Hepatocyte (in vitro differentiated cells): Measurements from ENCODE around the gene PTCH2. TPM values are rescaled to one million over a fixed set of nuclear protein-coding genes. Genes with fewer than 3 reads are reported as not detected.

Experiments used
- DNase-seq: peaks from one replicate; pipeline ENCODE4 v3.0.0-alpha.2; 2016; ENCODE audit warnings: low spot score
- H2AFZ ChIP-seq: fragments of 200-600 bp; sonication (generic); 2 replicates; pipeline ENCODE4 v1.6.0; 2016; ENCODE audit warnings: antibody characterized with exemption, mild to moderate bottlenecking
- H3K27ac ChIP-seq: fragments of 200-600 bp; sonication (generic); 2 replicates; pipeline ENCODE4 v1.5.1; 2016; ENCODE audit warnings: mild to moderate bottlenecking
- H3K27me3 ChIP-seq: fragments of 200-600 bp; sonication (generic); 2 replicates; pipeline ENCODE4 v1.6.1; 2016
- H3K36me3 ChIP-seq: fragments of 200-600 bp; sonication (generic); replicated peaks from 2 replicates; pipeline ENCODE4 v1.5.1; 2016; ENCODE audit warnings: low read depth; ENCODE audit not compliant: insufficient read depth
- H3K4me1 ChIP-seq: fragments of 200-600 bp; sonication (generic); 2 replicates; pipeline ENCODE4 v1.5.1; 2016; ENCODE audit warnings: mild to moderate bottlenecking, moderate library complexity; ENCODE audit not compliant: insufficient read depth
- H3K4me2 ChIP-seq: fragments of 200-600 bp; sonication (generic); 2 replicates; pipeline ENCODE4 v1.6.0; 2016
- H3K4me3 ChIP-seq: fragments of 200-600 bp; sonication (generic); 2 replicates; pipeline ENCODE4 v1.5.1; 2016; ENCODE audit warnings: mild to moderate bottlenecking
- H3K79me2 ChIP-seq: fragments of 200-600 bp; sonication (generic); 2 replicates; pipeline ENCODE4 v1.6.0; 2017; ENCODE audit warnings: mild to moderate bottlenecking
- H3K9me2 ChIP-seq: fragments of 200-600 bp; sonication (generic); replicated peaks from 2 replicates; pipeline ENCODE4 v1.6.0; 2017; ENCODE audit warnings: mild to moderate bottlenecking; ENCODE audit not compliant: insufficient read depth
- H3K9me3 ChIP-seq: fragments of 200-600 bp; sonication (generic); 2 replicates; pipeline ENCODE4 v1.5.1; 2016; ENCODE audit warnings: low read depth, mild to moderate bottlenecking
- H4K20me1 ChIP-seq: fragments of 200-600 bp; sonication (generic); 2 replicates; pipeline ENCODE4 v1.6.0; 2016; ENCODE audit warnings: mild to moderate bottlenecking; ENCODE audit not compliant: insufficient read depth, poor library complexity, severe bottlenecking
- CTCF ChIP-seq: fragments of 200-600 bp; sonication (generic); IDR thresholded peaks from 2 replicates; pipeline ENCODE4 v1.5.1; 2016; ENCODE audit warnings: antibody characterized with exemption, mild to moderate bottlenecking; ENCODE audit not compliant: poor library complexity
- EZH2 ChIP-seq: fragments of 200-600 bp; sonication (generic); IDR thresholded peaks from 2 replicates; pipeline ENCODE4 v1.6.1; 2016; ENCODE audit warnings: antibody characterized with exemption, mild to moderate bottlenecking, borderline replicate concordance
- EZH2phosphoT487 ChIP-seq: fragments of 200-600 bp; sonication (generic); IDR thresholded peaks from one replicate; pipeline ENCODE4 v1.6.1; 2018; ENCODE audit warnings: antibody characterized with exemption, mild to moderate bottlenecking, low read depth, moderate library complexity; ENCODE audit not compliant: unreplicated experiment, severe bottlenecking
- WGBS: methylation state at CpG from one replicate; pipeline ENCODE4 v1.1.6; 2016; ENCODE audit warnings: low lambda C conversion rate; ENCODE audit errors: missing lambda C conversion rate; 5-methylcytosine and 5-hydroxymethylcytosine counted together
- polyA plus RNA-seq: library from polyadenylated mRNA; unstranded; fragments of >200 nt; fragmentation: Nextera tagmentation; extraction: Ambion mirVana; gene quantifications from 2 replicates; pipeline ENCODE4 v1.2.1, GENCODE V29; 2016
- total RNA-seq: library from RNA; depleted of rRNA; stranded (reverse); fragments of >200 nt; gene quantifications from 2 replicates; pipeline ENCODE4 v1.2.3, GENCODE V29; 2014

PTCH2 gene
- total and polyA plus RNA-seq, 2 experiments from 2014 or later, result 0.43 to 1.3 TPM

DNA sequence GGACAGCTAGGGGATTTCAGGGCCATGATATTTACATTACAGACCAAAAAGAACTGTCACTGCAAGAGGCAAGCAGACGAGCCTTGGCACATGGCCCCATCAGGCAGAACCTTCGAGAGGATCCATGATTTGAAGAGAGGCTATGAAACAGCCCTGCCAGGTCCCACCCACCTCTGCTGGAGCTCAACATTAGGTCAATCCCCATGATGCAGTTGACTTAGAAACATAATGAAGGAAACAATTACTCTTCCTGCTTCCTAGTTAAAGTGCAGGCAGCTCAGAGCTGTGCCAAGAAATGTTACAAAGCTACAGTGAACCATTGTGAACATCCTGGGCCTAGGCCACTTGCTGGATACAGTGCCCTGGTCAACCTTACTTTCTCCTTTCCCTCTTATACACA lies 41.7 kb upstream of the PTCH2 start:
- TF ChIP-seq EZH2phosphoT487 (no peak), CTCF (no peak)
- no peak for DNase-seq
- WGBS, result 95% methylated on average over 2 of the region's 2 CpGs
- Histone ChIP-seq H3K9me2 (no peaks in the 10 kb centered on the region), H3K4me1 (no peaks in the 10 kb centered on the region), H3K27me3 (no peaks in the 10 kb centered on the region), H3K9me3 (no peaks in the 10 kb centered on the region), H3K27ac (no peak overlapping the region), H2AFZ (no peak overlapping the region), H4K20me1 (no peaks in the 10 kb centered on the region), H3K79me2 (no peaks in the 10 kb centered on the region), H3K36me3 (no peaks in the 10 kb centered on the region), H3K4me2 (no peak overlapping the region), H3K4me3 (no peak overlapping the region)

- Histone ChIP-seq H2AFZ (no peak overlapping the region), H3K36me3 (no peaks in the 10 kb centered on the region), H4K20me1 (no peaks in the 10 kb centered on the region), H3K4me2 (no peak overlapping the region), H3K4me1 (no peaks in the 10 kb centered on the region), H3K79me2 (no peaks in the 10 kb centered on the region), H3K4me3 (no peak overlapping the region), H3K9me3 (no peaks in the 10 kb centered on the region), H3K27ac (no peak overlapping the region), H3K27me3 (no peaks in the 10 kb centered on the region), H3K9me2 (no peaks in the 10 kb centered on the region)
- TF ChIP-seq EZH2phosphoT487, result no peak
- no peak for TF ChIP-seq EZH2
- TF ChIP-seq CTCF, result no peak
- WGBS, result 89% methylated on average over 7 of the region's 7 CpGs
- no peak for DNase-seq
These were observed 38.1 kb upstream of the PTCH2 start for GRCh38 chr1:44881011-44881632.

DNA sequence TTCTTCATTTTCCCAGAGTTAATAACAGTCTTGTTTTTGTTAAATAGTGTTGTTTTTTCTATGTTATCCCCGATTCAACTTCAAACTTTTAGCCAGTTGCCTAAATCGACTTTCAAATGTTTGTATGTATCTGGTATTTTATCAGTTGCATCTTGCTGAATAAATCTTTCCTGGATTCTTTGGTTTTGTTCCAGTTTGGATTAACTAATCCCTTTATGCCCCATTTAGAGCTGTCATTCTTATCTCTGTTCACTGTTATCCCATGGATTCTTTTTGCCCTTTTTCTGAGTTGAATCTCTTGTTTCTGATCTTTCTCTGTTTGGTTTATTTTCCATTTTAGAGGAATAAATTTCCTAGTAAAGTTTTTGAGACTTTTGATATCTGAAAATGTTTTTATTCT lies 31.1 kb upstream of the PTCH2 start:
- Histone ChIP-seq H3K79me2 (no peaks in the 10 kb centered on the region), H3K27ac (no peak overlapping the region), H3K4me3 (no peak overlapping the region), H3K36me3 (no peaks in the 10 kb centered on the region), H4K20me1 (no peaks in the 10 kb centered on the region), H3K27me3 (no peaks in the 10 kb centered on the region), H3K9me3 (no peaks in the 10 kb centered on the region), H3K4me2 (no peak overlapping the region), H3K4me1 (no peaks in the 10 kb centered on the region), H3K9me2 (no peaks in the 10 kb centered on the region), H2AFZ (no peak overlapping the region)
- 74% methylated on average over 2 of the region's 2 CpGs for WGBS
- TF ChIP-seq CTCF (no peak), EZH2phosphoT487 (no peak)
- no peak for DNase-seq

GRCh38 chr1:44870096-44870495 lies 27.0 kb upstream of the PTCH2 start:
- H2AFZ ChIP-seq, result no peak overlapping the region
- no peak overlapping the region for H3K4me3 ChIP-seq
- H3K9me3 ChIP-seq, result no peaks in the 10 kb centered on the region
- no peak overlapping the region for H3K27ac ChIP-seq
- 97% methylated on average over 4 of the region's 4 CpGs for WGBS
- no peaks in the 10 kb centered on the region for H3K4me1 ChIP-seq
- DNase-seq, result no peak
- TF ChIP-seq EZH2 (no peak), CTCF (no peak), EZH2phosphoT487 (no peak)
- no peaks in the 10 kb centered on the region for H4K20me1 ChIP-seq
- no peaks in the 10 kb centered on the region for H3K36me3 ChIP-seq
- H3K9me2 ChIP-seq, result no peaks in the 10 kb centered on the region
- H3K27me3 ChIP-seq, result no peaks in the 10 kb centered on the region
- no peak overlapping the region for H3K4me2 ChIP-seq
- no peaks in the 10 kb centered on the region for H3K79me2 ChIP-seq
